NCI-H510A (cell line): ENCODE results near the gene GOLGA5.
"Not testable (repeated sequence)": the region's sequence is repeated elsewhere in the genome, so short reads cannot be mapped to it uniquely, and the experiment has no call there.

Experiments
- DNase-seq: peaks from one replicate; lab custom pipeline; 2025; lab: John Stamatoyannopoulos, UW

GOLGA5 gene, protein sequence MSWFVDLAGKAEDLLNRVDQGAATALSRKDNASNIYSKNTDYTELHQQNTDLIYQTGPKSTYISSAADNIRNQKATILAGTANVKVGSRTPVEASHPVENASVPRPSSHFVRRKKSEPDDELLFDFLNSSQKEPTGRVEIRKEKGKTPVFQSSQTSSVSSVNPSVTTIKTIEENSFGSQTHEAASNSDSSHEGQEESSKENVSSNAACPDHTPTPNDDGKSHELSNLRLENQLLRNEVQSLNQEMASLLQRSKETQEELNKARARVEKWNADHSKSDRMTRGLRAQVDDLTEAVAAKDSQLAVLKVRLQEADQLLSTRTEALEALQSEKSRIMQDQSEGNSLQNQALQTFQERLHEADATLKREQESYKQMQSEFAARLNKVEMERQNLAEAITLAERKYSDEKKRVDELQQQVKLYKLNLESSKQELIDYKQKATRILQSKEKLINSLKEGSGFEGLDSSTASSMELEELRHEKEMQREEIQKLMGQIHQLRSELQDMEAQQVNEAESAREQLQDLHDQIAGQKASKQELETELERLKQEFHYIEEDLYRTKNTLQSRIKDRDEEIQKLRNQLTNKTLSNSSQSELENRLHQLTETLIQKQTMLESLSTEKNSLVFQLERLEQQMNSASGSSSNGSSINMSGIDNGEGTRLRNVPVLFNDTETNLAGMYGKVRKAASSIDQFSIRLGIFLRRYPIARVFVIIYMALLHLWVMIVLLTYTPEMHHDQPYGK

DNA sequence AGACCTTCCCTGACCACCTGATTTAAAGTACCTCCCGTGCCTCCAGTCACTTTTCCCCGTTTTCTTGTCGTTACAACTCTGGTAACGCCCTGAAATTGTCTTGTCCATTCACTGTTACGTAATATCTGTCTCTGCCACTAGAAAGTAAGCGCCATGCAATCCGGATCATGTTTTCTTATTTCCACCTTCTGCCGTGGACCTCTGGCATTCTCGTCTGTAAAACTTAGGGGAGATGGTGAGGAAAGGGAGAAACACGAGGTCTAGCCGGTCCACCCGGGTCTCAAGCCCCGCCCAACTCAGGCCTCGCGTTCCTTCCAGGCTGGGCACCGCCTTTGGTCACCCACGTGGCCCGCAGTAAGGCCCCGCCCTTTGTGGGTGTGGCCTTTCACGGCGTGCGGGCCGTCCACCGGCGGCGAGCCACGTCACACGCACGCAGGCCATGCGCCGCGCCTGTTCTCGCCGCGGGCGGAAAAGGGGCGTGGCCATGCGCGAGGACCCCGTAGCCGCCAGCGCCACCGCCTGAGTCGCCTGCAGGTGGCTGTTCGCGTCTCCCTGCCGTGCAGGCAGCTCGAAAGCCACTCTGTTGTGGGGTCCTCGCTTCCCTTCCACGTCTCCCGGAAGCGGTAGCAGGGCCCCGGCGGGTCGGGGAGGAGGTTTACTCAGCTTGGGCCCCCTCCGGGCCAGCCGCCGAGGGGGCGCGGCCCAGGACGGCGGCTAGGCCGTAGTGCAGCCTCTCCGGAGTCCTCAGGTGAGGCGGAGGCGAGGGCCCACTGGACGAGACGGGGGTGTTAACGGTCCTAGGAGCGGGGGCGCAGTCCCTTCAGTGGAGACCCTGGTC is at the start of gene GOLGA5:
Gene GOLGA5 (plus strand): TSS at position 597 of the 838 bp plus-strand sequence. CDS start 3,133 bp downstream, outside the sequence.
- peak; percentile 98 for DNase-seq

DNA sequence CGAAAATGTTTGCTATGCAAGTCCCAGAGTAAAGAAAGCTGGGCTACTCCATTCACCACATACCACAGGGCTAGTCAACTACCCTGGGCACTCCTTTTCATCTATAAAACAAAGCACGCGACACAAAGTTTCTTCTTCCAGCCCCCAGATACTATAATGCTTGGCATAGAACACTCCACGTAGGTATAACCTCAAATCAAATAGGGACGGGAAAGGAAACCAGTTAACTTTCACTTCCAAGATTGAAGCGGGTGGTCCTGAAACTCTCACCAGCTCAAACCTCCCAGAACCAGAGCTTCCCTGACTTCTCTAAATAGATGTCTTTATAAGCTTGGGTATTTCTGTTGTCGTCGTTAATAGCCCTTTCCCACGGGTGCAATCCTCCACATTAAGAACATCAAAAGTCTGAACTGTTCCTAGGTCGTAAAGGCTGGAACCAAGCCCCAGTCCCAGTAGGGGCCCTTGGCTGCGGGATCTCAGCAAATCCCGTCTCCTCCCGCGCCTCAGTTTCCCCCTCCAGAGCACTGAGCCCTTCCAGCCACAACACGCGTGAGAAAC is 46.3 kb upstream of the GOLGA5 start:
- no peak for DNase-seq

- peak; percentile 95 for DNase-seq
Measured at GRCh38 chr14:92748259-92749016, 45.7 kb upstream of the GOLGA5 start, which contains the start of gene LGMN. Gene LGMN (minus strand): TSS chr14:92748627. CDS start chr14:92732786, 15,841 bp downstream.

GRCh38 chr14:92750222-92750728 is 43.8 kb upstream of the GOLGA5 start:
- not testable (repeated sequence) for DNase-seq

DNA sequence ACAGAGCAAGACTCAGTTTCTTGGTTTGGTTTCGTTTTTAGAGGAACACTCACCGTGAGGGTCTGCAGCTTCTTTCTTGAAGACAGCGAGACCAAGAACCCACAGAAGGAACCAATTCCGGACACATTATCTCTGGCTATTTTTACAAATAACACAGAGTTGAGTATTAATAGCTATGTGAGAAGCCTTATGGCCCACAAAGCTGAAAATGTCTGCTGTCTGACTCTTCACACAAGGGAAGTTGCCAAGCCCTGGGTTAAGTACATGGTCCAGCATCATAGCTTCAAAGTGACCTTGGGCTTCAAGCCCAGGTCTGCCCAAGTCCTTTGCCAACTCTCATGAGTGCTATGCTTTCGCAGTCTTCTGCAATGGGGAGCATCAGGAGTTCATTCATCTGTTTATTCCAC is 43.1 kb upstream of the GOLGA5 start:
- DNase-seq = no peak

DNA sequence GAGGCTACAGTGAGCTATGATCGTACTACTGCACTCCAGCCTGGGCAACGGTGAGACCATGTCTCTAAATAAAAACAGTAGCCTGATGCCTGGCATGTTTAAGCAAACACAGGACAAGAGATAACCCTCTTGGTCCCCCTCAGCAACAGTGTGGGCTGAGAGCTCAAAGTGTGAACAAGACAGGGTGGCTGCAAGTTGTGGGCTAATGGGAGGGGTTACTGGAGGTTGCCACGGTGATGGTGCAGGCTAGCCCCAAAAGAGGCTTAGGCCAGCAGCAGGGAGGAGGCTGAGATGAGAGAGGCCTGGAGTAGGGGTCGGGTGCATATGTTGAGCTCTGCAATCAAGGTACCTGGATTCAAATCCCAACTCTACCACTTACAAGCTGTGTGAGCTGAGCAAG is 42.3 kb upstream of the GOLGA5 start:
- no peak for DNase-seq

DNA sequence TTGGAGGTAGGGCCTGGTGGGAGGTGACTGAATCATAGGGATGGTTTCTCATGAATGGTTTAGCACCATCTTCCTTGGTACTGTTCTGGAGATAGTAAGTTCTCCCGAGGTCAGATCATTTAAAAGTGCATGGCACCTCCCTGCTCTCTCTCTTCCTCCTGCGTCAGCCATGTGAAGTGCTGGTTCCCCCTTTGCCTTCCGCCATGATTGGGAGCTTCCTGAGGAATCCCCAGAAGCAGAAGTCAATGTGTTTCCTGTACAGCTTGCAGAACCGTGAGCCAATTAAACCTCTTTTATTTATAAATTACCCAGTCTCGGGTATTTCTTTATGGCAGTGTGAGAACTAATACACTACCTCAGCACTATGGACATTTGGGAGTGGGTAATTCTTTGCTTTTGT is 40.9 kb upstream of the GOLGA5 start:
- DNase-seq = no peak

DNA sequence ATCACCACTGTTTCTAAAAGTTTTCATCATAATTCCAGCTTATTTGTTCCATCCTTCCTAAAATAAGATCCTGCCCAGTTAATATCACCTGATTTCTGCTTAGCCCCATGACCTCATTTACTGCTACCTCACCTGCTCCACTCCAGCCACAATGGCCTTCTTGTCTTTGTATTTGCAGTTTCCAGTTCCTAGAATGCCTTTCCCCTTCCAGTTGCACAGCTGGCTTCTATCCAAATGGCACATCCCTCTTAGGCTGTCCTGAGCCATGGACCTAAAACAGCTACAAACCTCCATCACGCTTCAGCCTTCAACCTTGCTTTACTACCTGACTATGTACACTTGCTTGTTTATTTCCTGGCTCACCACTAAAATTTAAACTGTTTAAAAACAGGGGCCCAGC is 39.1 kb upstream of the GOLGA5 start:
- DNase-seq = peak; percentile 54

DNA sequence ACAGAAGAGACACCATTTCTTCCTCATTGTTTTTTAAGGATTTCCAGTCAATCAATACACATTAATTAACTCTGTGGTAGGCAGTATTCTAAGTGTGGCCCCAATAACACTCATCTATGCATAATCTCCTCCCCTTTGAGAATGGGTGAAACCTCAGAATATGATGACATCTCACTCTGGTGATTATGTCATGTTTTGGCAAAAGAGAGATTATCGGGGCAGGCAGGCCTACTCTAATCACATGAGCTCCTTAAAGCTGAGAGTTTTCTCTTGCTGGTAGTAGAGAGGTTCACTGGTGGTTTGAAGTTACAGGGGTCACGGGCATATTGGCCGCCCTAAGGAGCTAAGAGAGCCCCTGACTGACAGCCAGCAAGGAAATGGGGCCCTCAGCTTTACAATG is 38.6 kb upstream of the GOLGA5 start:
- DNase-seq = no peak

DNA sequence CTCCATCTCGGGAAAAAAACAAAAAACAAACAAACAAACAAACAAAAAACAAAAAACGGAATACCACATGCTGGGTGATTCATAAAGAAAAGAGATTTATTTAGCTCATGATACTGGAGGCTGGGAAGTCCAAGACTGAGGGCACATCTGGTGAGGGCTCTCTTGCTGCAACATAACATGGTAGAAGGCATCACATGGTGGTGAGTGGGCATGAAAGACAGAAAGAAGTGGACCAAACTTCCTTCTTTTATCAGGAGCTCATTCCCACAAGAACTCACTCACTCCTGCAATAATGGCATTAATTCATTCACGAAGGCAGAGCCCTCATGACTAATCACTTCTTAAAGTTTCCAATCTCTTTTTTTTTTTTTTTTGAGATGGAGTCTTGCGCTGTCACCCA is 37.7 kb upstream of the GOLGA5 start:
- no peak for DNase-seq

- DNase-seq = peak; percentile 57
Measured at GRCh38 chr14:92759300-92759678, 34.8 kb upstream of the GOLGA5 start.

DNA sequence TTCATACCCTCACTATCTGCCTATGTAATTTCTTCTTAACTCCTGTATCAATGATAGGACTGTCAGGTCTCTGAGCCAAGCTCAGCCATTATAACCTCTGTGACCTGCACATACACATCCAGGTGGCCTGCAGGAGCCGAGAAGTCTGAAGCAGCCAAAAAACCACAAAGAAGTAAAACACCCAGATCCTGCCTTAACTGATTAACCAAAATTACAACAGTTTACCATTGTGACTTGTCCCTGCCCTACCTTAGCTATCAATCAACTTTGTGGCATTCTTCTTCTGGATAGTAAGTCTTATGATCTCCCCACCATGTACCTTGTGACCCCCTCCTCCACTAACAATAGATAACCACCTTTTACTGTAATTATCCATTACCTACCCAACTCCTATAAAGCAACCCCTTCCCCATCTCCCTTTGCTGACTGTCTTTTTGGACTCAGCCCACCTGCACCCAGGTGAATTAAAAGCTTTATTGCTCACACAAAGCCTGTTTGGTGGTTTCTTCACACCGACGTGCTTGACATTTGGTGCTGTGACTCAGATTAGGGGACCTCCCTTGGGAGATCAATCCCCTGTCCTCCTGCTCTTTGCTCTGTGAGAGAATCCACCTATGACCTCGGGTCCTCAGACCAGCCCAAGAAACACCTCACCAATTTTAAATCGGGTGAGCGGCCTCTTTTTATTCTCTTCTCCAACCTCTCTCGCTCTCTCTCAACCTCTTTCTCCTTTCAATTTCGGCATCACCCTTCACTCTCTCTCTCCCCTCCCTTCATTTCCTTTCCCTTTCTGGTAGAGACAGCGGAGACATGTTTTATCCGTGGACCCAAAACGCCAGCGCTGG is 34.2 kb upstream of the GOLGA5 start:
- no peak for DNase-seq

GRCh38 chr14:92760524-92760805 is 33.6 kb upstream of the GOLGA5 start:
- DNase-seq = no peak

GRCh38 chr14:92763666-92764631 is 30.2 kb upstream of the GOLGA5 start:
- DNase-seq = not testable (repeated sequence)

DNA sequence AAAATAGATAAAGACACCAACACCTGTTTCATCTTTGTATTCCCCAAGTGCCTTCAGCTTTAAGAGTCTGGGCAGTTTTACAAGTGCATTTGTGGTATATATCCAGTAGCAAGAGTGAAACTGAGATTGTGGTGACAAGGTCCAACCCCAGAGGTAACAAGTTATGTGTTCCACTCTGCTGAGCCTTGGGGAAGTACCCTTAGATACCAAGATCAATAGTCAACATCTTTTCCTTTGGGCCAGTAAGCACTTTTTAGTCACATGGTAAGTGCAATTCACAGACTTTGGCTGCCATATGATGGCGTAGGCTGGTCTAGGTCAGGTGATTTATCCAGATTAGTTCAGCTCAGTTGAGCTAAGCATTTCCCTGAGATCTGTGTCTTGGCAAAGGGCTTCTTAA is 25.9 kb upstream of the GOLGA5 start:
- not testable (repeated sequence) for DNase-seq

DNA sequence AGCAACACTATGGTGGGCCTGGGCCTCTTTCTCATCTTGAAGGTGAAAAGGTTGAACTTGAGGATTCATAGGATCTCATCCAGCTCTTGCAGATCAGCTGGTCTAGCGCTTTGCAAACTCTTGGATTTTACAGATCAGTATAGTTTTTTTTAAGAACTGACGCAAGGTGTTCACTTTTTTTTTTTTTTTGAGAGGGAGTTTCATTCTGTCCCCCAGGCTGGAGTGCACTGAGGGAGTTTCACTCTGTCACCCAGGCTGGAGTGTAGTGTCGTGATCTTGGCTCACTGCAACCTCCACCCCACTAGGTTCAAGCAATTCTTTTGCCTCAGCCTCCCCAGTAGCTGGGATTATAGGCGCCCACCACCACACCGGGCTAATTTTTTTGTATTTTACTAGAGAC is 25.3 kb upstream of the GOLGA5 start:
- DNase-seq = no peak

GRCh38 chr14:92770484-92770883 is 23.6 kb upstream of the GOLGA5 start:
- DNase-seq = no peak

GRCh38 chr14:92774572-92774971 is 19.5 kb upstream of the GOLGA5 start:
- DNase-seq = no peak

- not testable (repeated sequence) for DNase-seq
Measured at GRCh38 chr14:92775292-92775691, 18.8 kb upstream of the GOLGA5 start.
